GM12801 (cell line): ENCODE data around the gene ZNF697.

Experiments
- CTCF ChIP-seq: IDR thresholded peaks from one replicate; pipeline ENCODE4 v1.5.1; 2011; ENCODE audit warnings: control low read depth; ENCODE audit not compliant: insufficient read length; ENCODE audit errors: extremely low read depth

Gene ZNF697

GRCh38 chr1:119651641-119652040, 3.6 kb upstream of the ZNF697 start:
- TF ChIP-seq CTCF: no peak

- no peak for TF ChIP-seq CTCF
Measured at GRCh38 chr1:119651133-119651532, 3.1 kb upstream of the ZNF697 start.

- TF ChIP-seq CTCF: no peak
Measured at GRCh38 chr1:119648620-119649004, 546 bp upstream of the ZNF697 start.

- TF ChIP-seq CTCF: no peak
Measured at GRCh38 chr1:119647228-119647733, 785 bp downstream of the ZNF697 start.

GRCh38 chr1:119646521-119647227, 1.4 kb downstream of the ZNF697 start:
- TF ChIP-seq CTCF: no peak

GRCh38 chr1:119639109-119639508, 9.0 kb downstream of the ZNF697 start:
- no peak for TF ChIP-seq CTCF

GRCh38 chr1:119637710-119638109, 10.4 kb downstream of the ZNF697 start:
- TF ChIP-seq CTCF: no peak
